HCT116 (cell line): Measurements from ENCODE around the gene SHC2. TPM values are rescaled to one million over a fixed set of nuclear protein-coding genes. Genes with fewer than 3 reads are reported as not detected.
"Not testable (repeated sequence)": the region's sequence is repeated elsewhere in the genome, so short reads cannot be mapped to it uniquely, and the experiment has no call there.

ENCODE experiments used
- ATAC-seq: fragments of 200-7000 bp; cut with Tn5 transposase; 2 replicates; pipeline ENCODE4 v1.9.1; 2020; ENCODE audit warnings: mild to moderate bottlenecking, moderate library complexity
- BruUV-seq: library from RNA; stranded (reverse); fragments of 400-500 nt; replicated peaks from 2 replicates; lab custom pipeline; 2021; lab: Mats Ljungman, UMichigan
- CTCF ChIA-PET: fragments of 300-600 bp; sonication (Branson Sonifier 250); formaldehyde crosslinking; loops from one replicate; lab custom pipeline; 2021; ENCODE audit warnings: antibody characterized with exemption; lab: Charles Lee
- POLR2A ChIA-PET: fragments of 300-600, 350-600 bp; sonication (Branson Sonifier 250); formaldehyde crosslinking; loops from one replicate; lab custom pipeline; 2021; ENCODE audit warnings: antibody characterized with exemption; lab: Charles Lee
- RAD21 ChIA-PET, 2 experiments: fragments of 300-600 bp; sonication (Branson Sonifier 250); formaldehyde crosslinking; loops; one replicate each; lab custom pipeline; 2023; ENCODE audit warnings: low total read pairs in 2 of 2; ENCODE audit not compliant: uncharacterized antibody in 2 of 2, unreplicated experiment in 2 of 2, low non-redundant PET in 1 of 2; lab: Charles Lee
- DNase-seq: peaks from one replicate; pipeline ENCODE4 v3.0.0-alpha.2; 2010; ENCODE audit warnings: low read depth, low spot score
- H2AFZ ChIP-seq: fragments of 200-600 bp; shearing (Covaris generic), sonication (generic); 2 replicates; pipeline ENCODE4 v1.6.1; 2017; ENCODE audit warnings: low read depth, mixed run types, mixed read lengths, antibody characterized with exemption, low read length; ENCODE audit not compliant: poor library complexity, severe bottlenecking
- H3K27ac ChIP-seq: 2 replicates; pipeline ENCODE4 v1.5.1; 2012; ENCODE audit warnings: low read depth, low read length
- H3K27me3 ChIP-seq: fragments of 200-600 bp; sonication (generic); 2 replicates; pipeline ENCODE4 v1.6.1; 2016; ENCODE audit warnings: mixed run types, low read length, mixed read lengths; ENCODE audit not compliant: insufficient read depth
- H3K36me3 ChIP-seq, 2 experiments: fragments of 200-500 bp in 1 of 2; fragments of 200-600 bp in 1 of 2; sonication (Bioruptor generic) in 1 of 2; sonication (generic) in 1 of 2; 2 replicates each; pipeline versions ENCODE4 v1.5.1 to v1.6.1; 2014 to 2016; ENCODE audit warnings: low read length in 2 of 2, inconsistent platforms in 1 of 2, mixed read lengths in 1 of 2, mixed run types in 1 of 2; ENCODE audit not compliant: insufficient read depth in 2 of 2, control insufficient read depth in 1 of 2
- H3K4me1 ChIP-seq, 2 experiments: fragments of 200-600 bp in 1 of 2; sonication (generic) in 1 of 2; 2 replicates each; pipeline versions ENCODE4 v1.5.1 to v1.6.1; 2012 to 2017; ENCODE audit warnings: low read length in 2 of 2, inconsistent platforms in 1 of 2, mild to moderate bottlenecking in 1 of 2, mixed read lengths in 1 of 2, mixed run types in 1 of 2, moderate library complexity in 1 of 2; ENCODE audit not compliant: insufficient read depth in 2 of 2, control insufficient read depth in 1 of 2
- H3K4me2 ChIP-seq: fragments of 200-600 bp; sonication (generic); 2 replicates; pipeline ENCODE4 v1.6.1; 2017; ENCODE audit warnings: mixed run types, low read length, mixed read lengths
- H3K4me3 ChIP-seq, 2 experiments: fragments of 200-600 bp in 1 of 2; sonication (generic) in 1 of 2; replicated peaks in 1 of 2; 2 replicates each; pipeline ENCODE4 v1.5.1; 2011 to 2016; ENCODE audit warnings: low read length in 2 of 2, control low read depth in 1 of 2, low read depth in 1 of 2, mild to moderate bottlenecking in 1 of 2, mixed read lengths in 1 of 2, mixed run types in 1 of 2
- H3K79me2 ChIP-seq: fragments of 200-600 bp; sonication (generic); 2 replicates; pipeline ENCODE4 v1.6.1; 2017; ENCODE audit warnings: mild to moderate bottlenecking, mixed run types, low read length, moderate library complexity, mixed read lengths; ENCODE audit not compliant: insufficient read depth
- H3K9ac ChIP-seq: fragments of 200-600 bp; sonication (generic); 2 replicates; pipeline ENCODE4 v1.6.1; 2016; ENCODE audit warnings: low read length, mixed read lengths
- H3K9me2 ChIP-seq: fragments of 200-600 bp; sonication (generic), shearing (Covaris generic); 2 replicates; pipeline ENCODE4 v1.6.1; 2017; ENCODE audit warnings: mixed run types, mild to moderate bottlenecking, moderate library complexity; ENCODE audit not compliant: insufficient read depth
- H3K9me3 ChIP-seq, 2 experiments: fragments of 200-500 bp in 1 of 2; fragments of 200-600 bp in 1 of 2; sonication (Bioruptor generic) in 1 of 2; sonication (generic) in 1 of 2; 2 replicates each; pipeline ENCODE4 v1.6.1; 2014 to 2017; ENCODE audit warnings: low read length in 2 of 2, mixed read lengths in 2 of 2, inconsistent platforms in 1 of 2, low read depth in 1 of 2, mild to moderate bottlenecking in 1 of 2, mixed run types in 1 of 2, moderate library complexity in 1 of 2; ENCODE audit not compliant: control insufficient read depth in 1 of 2, insufficient read depth in 1 of 2
- H4K20me1 ChIP-seq: fragments of 200-600 bp; sonication (generic), shearing (Covaris generic); 2 replicates; pipeline ENCODE4 v1.6.1; 2017; ENCODE audit warnings: mixed run types, mild to moderate bottlenecking, moderate library complexity; ENCODE audit not compliant: insufficient read depth
- CEBPB ChIP-seq: IDR thresholded peaks from 2 replicates; pipeline ENCODE4 v1.6.1; 2012; ENCODE audit warnings: low read depth
- CTCF ChIP-seq, 3 experiments: fragments of 200-600 bp in 1 of 3; sonication (generic) in 1 of 3; IDR thresholded peaks in 2 of 3; conservative IDR thresholded peaks in 1 of 3; 2 replicates each; pipeline ENCODE4 v1.5.1; 2012 to 2017; ENCODE audit warnings: low read depth in 2 of 3, low read length in 2 of 3, antibody characterized with exemption in 1 of 3, borderline replicate concordance in 1 of 3, control low read depth in 1 of 3, mild to moderate bottlenecking in 1 of 3, mixed read lengths in 1 of 3, mixed run types in 1 of 3, moderate library complexity in 1 of 3; ENCODE audit not compliant: insufficient read depth in 1 of 3
- EGR1 ChIP-seq: IDR thresholded peaks from 2 replicates; pipeline ENCODE4 v1.6.1; 2012; ENCODE audit warnings: low read depth
- ELF1 ChIP-seq: IDR thresholded peaks from 2 replicates; pipeline ENCODE4 v1.6.1; 2012; ENCODE audit warnings: low read depth, borderline replicate concordance
- EZH2 ChIP-seq: fragments of 200-600 bp; sonication (generic); IDR thresholded peaks from 2 replicates; pipeline ENCODE4 v1.6.1; 2017; ENCODE audit warnings: antibody characterized with exemption, mixed run types
- FOSL1 ChIP-seq: IDR thresholded peaks from 2 replicates; pipeline ENCODE4 v1.6.1; 2012; ENCODE audit warnings: low read depth
- JUND ChIP-seq: IDR thresholded peaks from 2 replicates; pipeline ENCODE4 v1.6.1; 2012
- POLR2AphosphoS5 ChIP-seq: IDR thresholded peaks from 2 replicates; pipeline ENCODE4 v1.6.1; 2011; ENCODE audit warnings: mild to moderate bottlenecking, low read depth, low read length, moderate library complexity
- RAD21 ChIP-seq: IDR thresholded peaks from 2 replicates; pipeline ENCODE4 v1.6.1; 2012; ENCODE audit warnings: low read depth, mild to moderate bottlenecking
- SIN3A ChIP-seq: IDR thresholded peaks from 2 replicates; pipeline ENCODE4 v1.6.1; 2012; ENCODE audit warnings: low read depth
- SP1 ChIP-seq: IDR thresholded peaks from 2 replicates; pipeline ENCODE4 v1.6.1; 2012; ENCODE audit warnings: low read depth
- SRF ChIP-seq: IDR thresholded peaks from 2 replicates; pipeline ENCODE4 v1.6.1; 2012; ENCODE audit warnings: low read depth
- TCF7L2 ChIP-seq: IDR thresholded peaks from 2 replicates; pipeline ENCODE4 v1.7.0; 2011; ENCODE audit warnings: borderline replicate concordance, inconsistent platforms; ENCODE audit not compliant: insufficient read depth, insufficient read length; ENCODE audit errors: extremely low read depth
- YY1 ChIP-seq: IDR thresholded peaks from 2 replicates; pipeline ENCODE4 v1.6.1; 2011; ENCODE audit warnings: low read length, low read depth, moderate library complexity, mild to moderate bottlenecking; ENCODE audit not compliant: insufficient replicate concordance; ENCODE audit errors: extremely low read depth
- intact Hi-C: fragments of 100-400 bp; cut with micrococcal nuclease; formaldehyde crosslinking; loops from 2 replicates; pipeline ENCODE4 v1.10.0; 2022
- total RNA-seq: library from RNA; stranded (reverse); gene quantifications from one replicate; pipeline ENCODE4 v1.2.1, GENCODE V29; 2021; ENCODE audit not compliant: unreplicated experiment
- TF ChIP-seq, protein P1 (sequence below): IDR thresholded peaks from 2 replicates; pipeline ENCODE4 v1.6.1; 2012

Gene SHC2
- total RNA-seq, 1 experiment from 2014 or later, result 2.5 TPM

GRCh38 chr19:383040-383439, 77.8 kb downstream of the SHC2 start:
- Histone ChIP-seq H3K79me2 (no peaks in the 10 kb centered on the region), H3K4me1 (no peaks in the 10 kb centered on the region), H3K9me2 (no peaks in the 10 kb centered on the region), H3K9me3 (no peaks in the 10 kb centered on the region), H3K9ac (no peak overlapping the region), H4K20me1 (no peaks in the 10 kb centered on the region), H3K4me2 (no peak overlapping the region), H3K4me3 (no peak overlapping the region), H3K36me3 (no peaks in the 10 kb centered on the region), H3K27ac (no peak overlapping the region), H2AFZ (no peak overlapping the region), H3K27me3 (no peaks in the 10 kb centered on the region)
- ATAC-seq, result no peak
- TF ChIP-seq SIN3A (no peak), JUND (no peak), CTCF (IDR thresholded peaks at IDR 0.05 in 2 of 3, conservative IDR thresholded peaks at IDR 0.05 in 1 of 3; ENCODE audit: borderline replicate concordance in 1 of 3, insufficient read depth in 1 of 3, low read depth in 2 of 3, low read length in 2 of 3) (no peak), EGR1 (no peak), CEBPB (no peak), FOSL1 (no peak), SRF (no peak), ELF1 (no peak), EZH2 (no peak), SP1 (no peak), TCF7L2 (no peak), RAD21 (no peak), YY1 (no peak), POLR2AphosphoS5 (no peak)
- TF ChIP-seq, protein P1, sequence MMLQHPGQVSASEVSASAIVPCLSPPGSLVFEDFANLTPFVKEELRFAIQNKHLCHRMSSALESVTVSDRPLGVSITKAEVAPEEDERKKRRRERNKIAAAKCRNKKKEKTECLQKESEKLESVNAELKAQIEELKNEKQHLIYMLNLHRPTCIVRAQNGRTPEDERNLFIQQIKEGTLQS, result no peak
- intact Hi-C loops, result loop anchor here (10.0 kb wide), 1 partner anchor 122 kb away; the partner anchor contains the start of gene TPGS1
- ChIA-PET POLR2A (no interaction called here), CTCF (no interaction called here), RAD21 (no interaction called here)
- no peak for DNase-seq
- BruUV-seq, result no TSS peak

DNA sequence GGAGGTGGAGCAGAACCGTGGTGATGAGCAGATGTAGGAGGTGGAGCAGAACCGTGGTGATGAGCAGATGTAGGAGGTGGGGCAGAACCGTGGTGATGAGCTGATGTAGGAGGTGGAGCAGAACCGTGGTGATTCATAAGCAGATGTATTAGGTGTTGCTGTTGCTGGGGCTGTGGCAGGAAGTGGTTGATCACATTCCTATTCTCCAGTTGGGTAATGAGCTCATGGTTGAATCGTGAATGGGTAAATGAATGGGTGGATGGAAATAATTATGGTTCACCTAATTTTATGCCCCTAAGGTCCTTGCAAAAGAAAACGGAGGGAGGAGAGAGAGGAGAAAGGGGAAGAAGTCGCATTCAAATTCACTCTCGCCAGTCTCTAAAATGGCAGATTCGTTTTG, 78.3 kb downstream of the SHC2 start:
- H3K4me1 ChIP-seq, H3K79me2 ChIP-seq, BruUV-seq, CTCF ChIA-PET, H2AFZ ChIP-seq, DNase-seq, H3K4me3 ChIP-seq, RAD21 ChIA-PET, H3K36me3 ChIP-seq, H3K9me3 ChIP-seq, H4K20me1 ChIP-seq, H3K27ac ChIP-seq, H3K4me2 ChIP-seq, ATAC-seq, H3K9me2 ChIP-seq, H3K27me3 ChIP-seq, H3K9ac ChIP-seq, POLR2A ChIA-PET: not testable (repeated sequence)
- intact Hi-C loops, result loop anchor here (10.0 kb wide), 1 partner anchor 122 kb away; the partner anchor contains the start of gene TPGS1

DNA sequence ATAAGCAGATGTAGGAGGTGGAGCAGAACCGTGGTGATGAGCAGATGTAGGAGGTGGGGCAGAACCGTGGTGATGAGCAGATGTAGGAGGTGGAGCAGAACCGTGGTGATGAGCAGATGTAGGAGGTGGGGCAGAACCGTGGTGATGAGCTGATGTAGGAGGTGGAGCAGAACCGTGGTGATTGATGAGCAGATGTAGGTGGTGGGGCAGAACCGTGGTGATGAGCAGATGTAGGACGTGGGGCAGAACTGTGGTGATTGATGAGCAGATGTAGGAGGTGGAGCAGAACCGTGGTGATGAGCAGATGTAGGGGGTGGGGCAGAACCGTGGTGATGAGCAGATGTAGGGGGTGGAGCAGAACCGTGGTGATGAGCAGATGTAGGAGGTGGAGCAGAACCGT, 78.9 kb downstream of the SHC2 start:
- H3K9me2 ChIP-seq, H3K27me3 ChIP-seq, DNase-seq, RAD21 ChIA-PET, H3K4me2 ChIP-seq, ATAC-seq, H3K4me1 ChIP-seq, H3K9ac ChIP-seq, POLR2A ChIA-PET, BruUV-seq, H3K27ac ChIP-seq, H3K36me3 ChIP-seq, H3K9me3 ChIP-seq, CTCF ChIA-PET, H3K79me2 ChIP-seq, H2AFZ ChIP-seq, H3K4me3 ChIP-seq, H4K20me1 ChIP-seq: not testable (repeated sequence)
- intact Hi-C loops, result loop anchor here (10.0 kb wide), 1 partner anchor 123 kb away; the partner anchor contains the start of gene TPGS1
